Body of pancreas (tissue), 4 donors: Measurements from ENCODE around the gene TMEM233. TPM values are rescaled to one million over a fixed set of nuclear protein-coding genes. Genes with fewer than 3 reads are reported as not detected.
A peak's percentile ranks its signal among the peaks of the same experiment; 100 is the strongest.

Experiments
- ATAC-seq: fragments of 150-250 bp; one replicate; pipeline ENCODE4 v1.9.1; 2016
- DNase-seq, 4 donors: peaks; one replicate each; pipeline ENCODE4 v3.0.0-alpha.2; 2019
- H3K27ac ChIP-seq, 4 donors: fragments of 200-600 bp; sonication (generic); 1 replicate in 3 of 4; 2 replicates in 1 of 4; pipeline versions ENCODE4 v1.5.1 to v1.6.1; 2016 to 2019; ENCODE audit warnings: mild to moderate bottlenecking in 1 of 4, mixed read lengths in 1 of 4, moderate library complexity in 1 of 4
- H3K27me3 ChIP-seq, 2 donors: fragments of 200-600 bp; sonication (generic); one replicate each; pipeline ENCODE4 v1.6.0; 2016; ENCODE audit warnings: mild to moderate bottlenecking in 1 of 2
- H3K36me3 ChIP-seq, 2 donors: fragments of 200-600 bp; sonication (generic); replicated peaks in 1 of 2; 2 replicates each; pipeline ENCODE4 v1.5.1; 2016; ENCODE audit warnings: low read depth in 2 of 2; ENCODE audit not compliant: insufficient read depth in 1 of 2
- H3K4me1 ChIP-seq: fragments of 200-600 bp; sonication (generic); one replicate; pipeline ENCODE4 v1.6.0; 2016
- H3K4me3 ChIP-seq, 2 donors: fragments of 200-600 bp; sonication (generic); 1 replicate in 1 of 2; 2 replicates in 1 of 2; pipeline ENCODE4 v1.5.1; 2016 to 2019
- H3K9me3 ChIP-seq, 3 donors: fragments of 200-600 bp; sonication (generic); 1 replicate in 2 of 3; 2 replicates in 1 of 3; pipeline ENCODE4 v1.5.1; 2016
- CTCF ChIP-seq, 7 experiments: fragments of 450-650 bp in 4 of 7; fragments of 200-600 bp in 3 of 7; sonication (generic) in 3 of 7; IDR thresholded peaks; one replicate each; pipeline ENCODE4 v1.5.1; 2016 to 2019; ENCODE audit warnings: antibody characterized with exemption in 7 of 7
- POLR2A ChIP-seq, 3 donors: fragments of 450-650 bp; IDR thresholded peaks; one replicate each; pipeline ENCODE4 v1.6.1; 2016; ENCODE audit warnings: antibody characterized with exemption in 3 of 3, mild to moderate bottlenecking in 2 of 3
- WGBS, 2 donors: methylation state at CpG; one replicate each; pipeline ENCODE4 v1.1.5; 2017; 5-methylcytosine and 5-hydroxymethylcytosine counted together
- intact Hi-C: fragments of 100-400 bp; cut with DNase I; formaldehyde crosslinking; loops from one replicate; pipeline ENCODE4 v1.15.1; 2023
- total RNA-seq, 2 donors: library from RNA; depleted of rRNA; stranded (reverse); fragments of >200 nt; gene quantifications; one replicate each; pipeline ENCODE4 v1.1.0, GENCODE V29; 2016

TMEM233 gene
- total RNA-seq, 2 donors from 2014 or later = under 0.01 TPM; not detected in 1

GRCh38 chr12:119679081-119679480 lies 85.5 kb downstream of the TMEM233 start:
- Histone ChIP-seq H3K27ac (no peak overlapping the region), H3K36me3 (peaks cover 25 to 46% of the 10 kb centered on the region in 2 donors), H3K4me1 (peaks cover 15% of the 10 kb centered on the region), H3K27me3 (no peaks in the 10 kb centered on the region), H3K9me3 (no peaks in the 10 kb centered on the region), H3K4me3 (no peak overlapping the region)
- TF ChIP-seq POLR2A (IDR thresholded peaks at IDR 0.05) (no peak), CTCF (IDR thresholded peaks at IDR 0.05) (no peak)
- no peak for ATAC-seq
- intact Hi-C loops = no loop called here
- DNase-seq = no peak
- 78 to 81% methylated on average over 5 of the region's 5 CpGs for WGBS, 2 donors

- no peak for TF ChIP-seq CTCF (IDR thresholded peaks at IDR 0.05)
- TF ChIP-seq POLR2A (IDR thresholded peaks at IDR 0.05) = no peak
- no peak for DNase-seq
- ATAC-seq = no peak
- intact Hi-C loops = no loop called here
- H3K9me3 ChIP-seq = no peaks in the 10 kb centered on the region
- H3K27ac ChIP-seq = no peak overlapping the region
- no peak overlapping the region for H3K4me3 ChIP-seq
- H3K36me3 ChIP-seq = peaks cover 24 to 42% of the 10 kb centered on the region in 2 donors
- no peaks in the 10 kb centered on the region for H3K27me3 ChIP-seq
- H3K4me1 ChIP-seq = peaks cover 19% of the 10 kb centered on the region
- 87 to 93% methylated on average over 9 to 10 of the region's 10 CpGs for WGBS, 2 donors
Observed at GRCh38 chr12:119679490-119679889, 85.9 kb downstream of the TMEM233 start.

GRCh38 chr12:119681111-119681510 lies 87.5 kb downstream of the TMEM233 start:
- no peak overlapping the region for H3K27ac ChIP-seq
- peaks cover 24 to 33% of the 10 kb centered on the region in 2 donors for H3K36me3 ChIP-seq
- intact Hi-C loops = no loop called here
- 87 to 91% methylated on average over 8 of the region's 8 CpGs for WGBS, 2 donors
- H3K4me1 ChIP-seq = peaks cover 28% of the 10 kb centered on the region
- TF ChIP-seq CTCF (IDR thresholded peaks at IDR 0.05) = no peak
- no peaks in the 10 kb centered on the region for H3K27me3 ChIP-seq
- ATAC-seq (no peak), DNase-seq (no peak)
- H3K4me3 ChIP-seq = no peak overlapping the region
- H3K9me3 ChIP-seq = no peaks in the 10 kb centered on the region

GRCh38 chr12:119681728-119682638 lies 88.4 kb downstream of the TMEM233 start:
- WGBS, 2 donors = 86 to 94% methylated on average over 8 to 9 of the region's 9 CpGs
- Histone ChIP-seq H3K9me3 (no peaks in the 10 kb centered on the region), H3K4me3 (no peak overlapping the region), H3K27me3 (no peaks in the 10 kb centered on the region), H3K36me3 (peaks cover 17 to 30% of the 10 kb centered on the region in 2 donors), H3K4me1 (peaks cover 28% of the 10 kb centered on the region), H3K27ac (peak overlapping the region in 2 of 4 donors; percentile 54 to 63)
- ATAC-seq (no peak), DNase-seq (no peak)
- TF ChIP-seq POLR2A (IDR thresholded peaks at IDR 0.05) = no peak
- no peak for TF ChIP-seq CTCF (IDR thresholded peaks at IDR 0.05)
- intact Hi-C loops = no loop called here
